ENCODE data around the gene HELZ.
A peak's percentile ranks its signal among the peaks of the same experiment; 100 is the strongest.
"Not testable (repeated sequence)": the region's sequence is repeated elsewhere in the genome, so short reads cannot be mapped to it uniquely, and the experiment has no call there.

Gene HELZ

DNA sequence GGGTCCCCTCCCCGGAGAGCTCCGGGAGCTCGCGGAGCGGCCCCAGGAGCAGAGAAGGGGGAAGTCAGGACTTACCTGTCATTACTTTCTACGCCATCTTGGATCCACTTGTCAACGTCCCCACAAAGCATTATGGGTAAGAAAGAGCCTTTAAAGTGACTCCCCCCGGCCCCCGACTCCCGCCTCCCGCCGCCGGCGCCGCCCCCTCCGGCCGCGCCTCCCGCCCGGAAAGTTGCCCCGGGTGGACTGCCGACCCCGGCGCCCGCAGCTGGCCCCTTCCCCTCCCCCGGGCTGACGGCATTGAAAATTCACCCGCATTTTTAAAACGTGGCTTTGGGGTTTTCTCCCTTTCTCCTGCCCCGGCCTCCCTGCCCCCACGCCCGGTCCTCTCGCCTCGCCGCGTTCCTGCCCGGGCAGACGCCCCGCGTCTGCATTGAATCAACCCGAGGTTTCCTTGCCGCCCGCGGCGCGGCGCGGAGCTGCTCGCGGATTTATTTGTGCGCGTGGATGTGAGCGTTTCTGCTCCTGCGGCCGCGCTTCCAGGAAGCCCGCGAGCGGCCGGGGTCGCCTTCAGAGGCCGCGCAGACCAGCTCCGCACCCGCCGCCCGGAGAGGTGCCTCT, at the start of gene HELZ:
Gene HELZ (minus strand): TSS at position 124 of the 621 bp plus-strand sequence. CDS start 26,392 bp downstream, outside the sequence.
- peak; percentile 71 to 86 for DNase-seq

- peak; percentile 66 to 79 for DNase-seq
Measured at GRCh38 chr17:67293251-67294203, 48.5 kb upstream of the HELZ start.

GRCh38 chr17:67290711-67291291, 45.8 kb upstream of the HELZ start:
- DNase-seq, result no peak

DNA sequence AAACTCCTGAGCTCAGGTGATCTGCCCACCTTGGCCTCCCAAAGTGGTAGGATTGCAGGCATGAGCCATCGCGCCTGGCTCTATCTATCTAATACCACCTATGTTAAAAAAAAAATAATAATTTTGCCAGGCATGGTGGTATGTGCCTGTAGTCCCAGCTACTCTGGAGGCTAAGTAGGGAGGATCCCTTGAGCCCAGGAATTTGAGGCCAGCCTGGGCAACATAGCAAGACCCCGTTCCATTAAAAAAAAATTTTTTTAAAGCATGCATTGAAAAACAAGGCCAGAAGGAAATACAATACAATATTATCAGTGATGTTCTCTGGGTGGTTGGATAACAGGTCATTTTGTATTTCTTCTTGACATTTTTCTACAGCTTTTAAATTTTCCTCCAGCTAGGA, 45.2 kb upstream of the HELZ start:
- DNase-seq, result no peak

GRCh38 chr17:67289181-67289876, 44.3 kb upstream of the HELZ start:
- no peak for DNase-seq

DNA sequence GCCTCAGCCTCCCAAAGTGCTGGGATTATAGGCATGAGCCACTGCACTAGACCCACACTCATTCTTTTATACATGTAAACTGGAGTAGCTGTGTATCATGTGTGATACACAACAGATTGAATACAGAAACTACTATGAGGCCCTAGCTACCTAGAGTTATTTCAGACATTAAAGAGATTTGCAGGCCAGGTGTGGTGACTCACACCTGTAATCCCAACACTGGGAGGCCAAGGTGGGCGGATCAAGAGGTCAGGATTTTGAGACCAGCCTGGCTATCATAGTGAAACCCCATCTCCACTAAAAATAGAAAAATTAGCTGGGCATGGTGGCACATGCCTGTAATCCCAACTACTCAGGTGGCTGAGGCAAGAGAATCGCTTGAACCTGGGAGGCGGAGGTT, 41.8 kb upstream of the HELZ start:
- DNase-seq, result not testable (repeated sequence)

GRCh38 chr17:67285360-67285759, 40.4 kb upstream of the HELZ start:
- DNase-seq, result no peak

DNA sequence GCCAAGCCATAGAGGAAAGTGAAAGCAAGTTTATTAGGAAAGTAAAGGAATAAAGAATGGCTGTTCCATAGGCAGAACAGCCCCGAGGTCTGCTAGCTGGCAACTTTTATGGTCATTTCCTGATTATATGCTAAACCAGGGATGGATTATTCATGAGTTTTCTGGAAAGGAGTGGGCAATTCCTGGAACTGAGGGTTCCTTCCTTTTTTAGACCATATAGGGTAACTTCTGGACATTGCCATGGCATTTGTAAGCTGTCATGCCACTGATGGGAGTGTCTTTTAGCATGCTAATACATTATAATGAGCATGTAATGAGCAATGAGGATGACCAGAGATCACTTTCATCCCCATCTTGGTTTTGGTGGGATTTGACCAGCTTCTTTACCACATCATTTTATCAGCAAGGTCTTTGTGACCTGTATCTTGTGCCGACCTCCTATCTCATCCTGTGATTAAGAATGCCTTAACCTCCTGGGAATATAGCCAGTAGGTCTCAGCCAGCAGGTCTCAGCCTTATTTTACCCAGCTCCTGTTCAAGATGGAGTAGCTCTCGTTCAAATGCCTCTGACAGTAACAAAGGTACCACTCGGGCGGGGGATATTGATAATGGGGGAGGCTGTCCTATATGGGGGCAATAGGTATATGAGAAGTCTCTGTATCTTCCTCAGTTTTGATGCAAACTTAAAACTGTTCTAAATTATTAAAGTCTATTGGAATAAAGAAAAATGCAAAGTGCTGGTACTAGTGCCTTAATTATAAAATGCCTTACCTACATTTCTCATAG, 38.9 kb upstream of the HELZ start:
- DNase-seq, result no peak

- DNase-seq, result no peak
Measured at GRCh38 chr17:67281743-67282142, 36.7 kb upstream of the HELZ start.

GRCh38 chr17:67281053-67281452, 36.1 kb upstream of the HELZ start:
- DNase-seq, result no peak

- no peak for DNase-seq
Measured at GRCh38 chr17:67280279-67280678, 35.3 kb upstream of the HELZ start.

DNA sequence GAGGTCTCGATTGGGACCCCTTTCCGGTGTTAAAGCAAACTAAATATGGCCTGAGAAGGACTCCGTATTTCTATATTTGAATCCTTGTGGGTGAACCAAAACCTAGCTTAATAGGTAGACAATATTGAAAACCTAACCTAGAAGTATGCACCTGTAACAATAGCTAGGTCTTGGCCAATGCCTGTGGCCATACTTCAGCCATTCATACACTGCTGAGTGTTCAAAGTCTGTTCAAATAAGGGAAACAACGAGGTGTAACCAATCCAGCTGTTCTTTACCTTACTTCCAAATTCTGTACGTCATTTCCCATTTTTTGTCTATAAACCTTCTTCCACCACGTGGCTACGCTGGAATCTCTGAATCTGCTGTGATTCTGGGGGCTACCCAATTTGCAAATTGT, 34.1 kb upstream of the HELZ start:
- no peak for DNase-seq

GRCh38 chr17:67278363-67278762, 33.4 kb upstream of the HELZ start:
- no peak for DNase-seq

DNA sequence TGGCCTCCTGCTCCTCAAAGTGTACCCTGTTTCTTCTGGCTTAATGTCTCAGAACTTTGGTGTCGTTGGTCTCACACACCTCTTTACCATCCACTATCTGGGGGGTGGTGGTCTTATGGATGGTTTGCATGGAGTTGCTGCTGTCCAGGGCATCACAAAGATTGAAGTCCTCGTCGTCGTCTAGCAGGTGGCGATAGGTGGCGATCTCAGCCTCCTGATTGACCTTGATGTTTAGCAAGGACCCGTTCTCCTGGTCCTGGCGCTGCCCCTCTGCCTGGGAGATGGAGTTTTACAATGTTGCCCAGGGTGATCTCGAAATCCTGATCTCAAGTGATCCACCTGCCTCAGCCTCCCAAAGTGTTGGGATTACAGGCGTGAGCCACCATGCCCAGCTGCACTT, 31.1 kb upstream of the HELZ start:
- no peak for DNase-seq

GRCh38 chr17:67274466-67274865, 29.5 kb upstream of the HELZ start:
- DNase-seq, result no peak

DNA sequence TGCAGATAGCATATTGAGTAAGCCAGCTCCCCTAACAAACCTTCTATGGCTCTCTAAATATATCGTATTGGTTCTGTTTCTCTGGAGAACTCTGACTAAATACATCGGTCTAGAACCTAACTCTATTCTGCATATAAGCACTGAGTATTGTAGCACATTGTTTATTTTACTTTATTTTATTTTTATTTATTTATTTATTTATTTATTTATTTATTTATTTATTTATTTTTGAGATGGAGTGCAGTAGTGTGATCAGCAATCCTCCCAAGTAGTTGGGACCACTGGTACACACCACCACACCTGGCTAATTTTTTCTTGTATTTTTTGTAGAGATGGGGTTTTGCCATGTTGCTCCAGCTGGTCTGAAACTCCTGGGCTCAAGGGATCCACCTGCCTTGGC, 28.9 kb upstream of the HELZ start:
- DNase-seq, result no peak

DNA sequence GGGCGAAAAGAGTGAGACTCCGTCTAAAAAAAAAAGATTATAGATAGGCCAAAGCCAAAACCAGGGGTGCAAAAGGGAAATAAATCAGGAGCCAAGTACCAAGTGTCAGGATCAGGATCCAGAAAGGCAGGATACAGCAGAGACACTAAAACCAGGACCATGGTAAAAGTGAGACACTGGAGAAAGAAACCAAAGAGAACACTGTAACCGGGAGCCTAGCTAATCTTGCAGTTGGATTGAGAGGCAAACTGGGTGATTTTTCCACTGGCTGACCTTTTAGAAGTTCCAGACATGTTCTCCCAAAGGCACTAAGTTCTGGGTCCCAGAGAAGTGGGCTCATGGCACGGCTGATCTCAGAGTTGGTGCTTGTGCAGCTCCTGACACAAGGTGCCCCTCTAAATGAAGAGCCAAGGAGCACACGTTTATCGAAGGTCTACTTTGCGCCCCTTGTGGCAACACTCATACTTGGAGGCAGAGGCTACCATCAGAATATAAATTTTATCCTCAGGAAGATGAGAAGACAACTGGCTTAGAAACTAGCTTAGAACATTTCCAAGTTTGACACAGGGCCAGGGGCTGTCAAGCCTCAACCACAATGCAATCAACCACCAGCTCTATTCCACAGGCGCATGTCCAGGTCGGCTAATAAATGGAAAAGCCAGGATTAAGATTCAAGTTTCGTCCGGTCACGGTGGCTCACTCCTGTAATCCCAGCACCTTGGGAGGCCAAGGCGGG, 27.5 kb upstream of the HELZ start:
- DNase-seq, result peak in 1 of 2 donors; percentile 20

- DNase-seq, result not testable (repeated sequence)
Measured at GRCh38 chr17:67271187-67271586, 26.2 kb upstream of the HELZ start.

GRCh38 chr17:67270416-67270815, 25.4 kb upstream of the HELZ start:
- no peak for DNase-seq

DNA sequence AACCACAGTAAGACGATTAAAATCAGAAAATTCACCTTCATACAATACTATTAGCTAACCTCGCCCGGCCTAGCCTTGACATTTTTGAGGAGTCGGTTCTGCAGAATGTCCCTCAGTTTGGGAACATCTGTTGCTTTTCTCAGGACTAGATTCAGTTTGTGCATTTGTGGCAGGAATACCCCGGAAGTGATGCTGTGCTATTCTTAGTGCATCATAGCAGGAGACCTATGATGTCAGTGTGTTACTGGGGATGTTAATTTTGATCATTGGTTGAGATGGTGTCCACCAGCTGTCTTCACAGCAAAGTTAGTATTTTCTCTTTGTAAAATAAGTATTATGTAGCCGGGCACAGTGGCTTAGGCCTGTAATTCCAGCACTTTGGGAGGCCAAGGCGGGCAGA, 21.5 kb upstream of the HELZ start:
- no peak for DNase-seq

DNA sequence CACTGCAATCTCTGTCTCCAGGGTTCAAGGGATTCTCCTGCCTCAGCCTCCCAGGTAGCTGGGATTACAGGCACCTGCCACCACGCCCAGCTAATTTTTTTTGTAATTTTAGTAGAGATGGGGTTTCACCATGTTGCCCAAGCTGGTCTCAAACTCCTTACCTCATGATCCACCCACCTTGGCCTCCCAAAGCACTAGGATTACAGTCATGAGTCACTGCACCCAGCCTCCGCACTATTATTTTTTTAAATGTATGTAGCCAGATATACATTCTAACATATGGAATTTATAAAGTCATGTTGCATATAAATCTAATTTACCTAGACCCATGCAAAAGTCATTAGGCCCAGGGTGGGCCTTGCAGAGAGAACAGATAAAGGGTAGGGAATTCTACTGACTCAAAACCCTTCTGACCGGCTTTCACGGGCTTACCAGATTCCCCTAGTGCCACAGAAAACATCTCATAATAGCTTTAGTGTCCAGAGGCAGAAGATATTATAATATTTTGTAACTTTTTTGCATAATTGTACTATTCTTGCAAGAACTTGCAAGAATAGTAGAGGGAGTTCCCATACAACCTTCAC, 20.5 kb upstream of the HELZ start:
- no peak for DNase-seq
